GM10266 (cell line): ENCODE results near the gene COL15A1.

Experiments
- DNase-seq: peaks from one replicate; pipeline ENCODE4 v3.0.0; 2012; ENCODE audit errors: extremely low spot score
- CTCF ChIP-seq: IDR thresholded peaks from 2 replicates; pipeline ENCODE4 v1.5.1; 2012; ENCODE audit warnings: mild to moderate bottlenecking, low read depth; ENCODE audit not compliant: control insufficient read depth, insufficient read depth; ENCODE audit errors: missing control alignments

Gene COL15A1

GRCh38 chr9:99049228-99049627, 105.5 kb downstream of the COL15A1 start:
- DNase-seq, result no peak
- no peak for TF ChIP-seq CTCF

- no peak for TF ChIP-seq CTCF
- no peak for DNase-seq
These were observed 105.9 kb downstream of the COL15A1 start for GRCh38 chr9:99049641-99050040.

- DNase-seq, result no peak
- no peak for TF ChIP-seq CTCF
These were observed 106.7 kb downstream of the COL15A1 start for GRCh38 chr9:99050292-99050911.

- TF ChIP-seq CTCF, result no peak
- no peak for DNase-seq
These were observed 107.2 kb downstream of the COL15A1 start for GRCh38 chr9:99050924-99051323.

- DNase-seq, result no peak
These were observed 107.7 kb downstream of the COL15A1 start for GRCh38 chr9:99051406-99051805.

GRCh38 chr9:99051851-99052250, 108.1 kb downstream of the COL15A1 start:
- no peak for TF ChIP-seq CTCF
- DNase-seq, result no peak

More at GRCh38 chr9:99051406-99051805, 107.7 kb downstream of the COL15A1 start:
- TF ChIP-seq CTCF, result no peak

GRCh38 chr9:99052815-99053715, 109.4 kb downstream of the COL15A1 start:
- TF ChIP-seq CTCF, result no peak
- no peak for DNase-seq
